Nephron progenitor cell (in vitro differentiated cells): ENCODE data around the gene KRT24.

Source experiments
- DNase-seq: peaks from one replicate; pipeline ENCODE4 v3.0.0; 2021
- H3K27ac Mint-ChIP-seq: 2 replicates; pipeline ENCODE4 v1.8.0; 2021; ENCODE audit warnings: mild to moderate bottlenecking, moderate library complexity, mixed read lengths
- H3K27me3 Mint-ChIP-seq: 2 replicates; pipeline ENCODE4 v1.8.0; 2021; ENCODE audit warnings: mild to moderate bottlenecking, low read depth, mixed read lengths; ENCODE audit not compliant: poor library complexity
- H3K36me3 Mint-ChIP-seq: 2 replicates; pipeline ENCODE4 v1.8.0; 2021; ENCODE audit warnings: low read depth, mixed read lengths
- H3K4me1 Mint-ChIP-seq: 2 replicates; pipeline ENCODE4 v1.8.0; 2021; ENCODE audit warnings: mixed read lengths
- H3K4me3 Mint-ChIP-seq: 2 replicates; pipeline ENCODE4 v1.8.0; 2021; ENCODE audit warnings: mild to moderate bottlenecking, moderate library complexity, mixed read lengths
- H3K9me3 Mint-ChIP-seq: 2 replicates; pipeline ENCODE4 v1.8.0; 2021; ENCODE audit warnings: mild to moderate bottlenecking, moderate library complexity, mixed read lengths
- TF ChIP-seq, protein P1 (sequence below): fragments of 200-600 bp; sonication (generic); IDR thresholded peaks from 2 replicates; pipeline ENCODE4 v1.5.0; 2021; ENCODE audit warnings: antibody characterized with exemption

Gene KRT24

DNA sequence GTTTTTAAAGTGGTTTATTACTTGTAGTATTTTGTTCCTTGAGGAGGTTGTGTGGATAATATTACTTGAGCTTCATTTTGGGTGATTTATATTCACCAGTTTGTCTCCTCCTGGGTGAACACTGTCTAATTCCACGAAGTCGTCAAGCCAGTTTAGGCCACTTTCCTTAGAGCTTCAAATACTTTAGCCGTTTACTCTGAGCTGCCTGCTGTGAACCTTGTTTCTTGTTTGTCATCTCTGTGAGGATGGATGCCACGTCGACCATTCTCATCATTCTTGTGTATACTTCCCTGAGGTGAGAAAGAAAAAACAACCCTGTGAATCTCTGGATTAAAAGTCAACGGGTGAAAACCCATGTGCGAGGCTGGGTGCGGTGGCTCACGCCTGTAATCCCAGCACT is 9.0 kb downstream of the KRT24 start:
- H3K36me3 Mint-ChIP-seq: no peaks in the 10 kb centered on the region
- no peak for DNase-seq
- H3K9me3 Mint-ChIP-seq: no peaks in the 10 kb centered on the region
- H3K4me1 Mint-ChIP-seq: peaks cover 12% of the 10 kb centered on the region
- H3K27me3 Mint-ChIP-seq: peaks cover 36% of the 10 kb centered on the region
- no peak overlapping the region for H3K4me3 Mint-ChIP-seq
- H3K27ac Mint-ChIP-seq: no peak overlapping the region
- TF ChIP-seq, protein P1, sequence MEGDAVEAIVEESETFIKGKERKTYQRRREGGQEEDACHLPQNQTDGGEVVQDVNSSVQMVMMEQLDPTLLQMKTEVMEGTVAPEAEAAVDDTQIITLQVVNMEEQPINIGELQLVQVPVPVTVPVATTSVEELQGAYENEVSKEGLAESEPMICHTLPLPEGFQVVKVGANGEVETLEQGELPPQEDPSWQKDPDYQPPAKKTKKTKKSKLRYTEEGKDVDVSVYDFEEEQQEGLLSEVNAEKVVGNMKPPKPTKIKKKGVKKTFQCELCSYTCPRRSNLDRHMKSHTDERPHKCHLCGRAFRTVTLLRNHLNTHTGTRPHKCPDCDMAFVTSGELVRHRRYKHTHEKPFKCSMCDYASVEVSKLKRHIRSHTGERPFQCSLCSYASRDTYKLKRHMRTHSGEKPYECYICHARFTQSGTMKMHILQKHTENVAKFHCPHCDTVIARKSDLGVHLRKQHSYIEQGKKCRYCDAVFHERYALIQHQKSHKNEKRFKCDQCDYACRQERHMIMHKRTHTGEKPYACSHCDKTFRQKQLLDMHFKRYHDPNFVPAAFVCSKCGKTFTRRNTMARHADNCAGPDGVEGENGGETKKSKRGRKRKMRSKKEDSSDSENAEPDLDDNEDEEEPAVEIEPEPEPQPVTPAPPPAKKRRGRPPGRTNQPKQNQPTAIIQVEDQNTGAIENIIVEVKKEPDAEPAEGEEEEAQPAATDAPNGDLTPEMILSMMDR: no peak

DNA sequence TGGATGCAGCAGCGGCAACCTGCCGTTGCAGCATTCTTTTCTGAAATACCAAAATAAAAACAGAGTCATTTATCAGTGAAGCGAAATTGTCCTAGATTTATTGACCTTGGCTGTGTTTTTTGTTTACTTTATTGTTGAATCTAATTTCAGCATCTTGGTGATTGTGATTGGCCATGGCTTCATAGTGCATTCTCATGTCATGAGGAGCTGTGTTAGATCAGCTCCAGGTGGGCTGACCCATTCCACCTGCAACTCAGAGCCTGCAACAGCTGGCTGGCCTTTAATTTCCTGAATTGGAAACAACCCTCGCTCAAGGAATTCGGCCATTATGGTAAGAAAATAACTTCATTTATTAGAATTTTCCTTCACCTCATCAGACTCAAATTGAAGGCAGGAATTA is 16.4 kb downstream of the KRT24 start:
- TF ChIP-seq, protein P1: no peak
- Mint-ChIP-seq H3K4me3 (no peak overlapping the region), H3K27ac (no peak overlapping the region), H3K4me1 (no peaks in the 10 kb centered on the region), H3K27me3 (peaks cover 26% of the 10 kb centered on the region), H3K9me3 (no peaks in the 10 kb centered on the region), H3K36me3 (no peaks in the 10 kb centered on the region)
- DNase-seq: no peak

DNA sequence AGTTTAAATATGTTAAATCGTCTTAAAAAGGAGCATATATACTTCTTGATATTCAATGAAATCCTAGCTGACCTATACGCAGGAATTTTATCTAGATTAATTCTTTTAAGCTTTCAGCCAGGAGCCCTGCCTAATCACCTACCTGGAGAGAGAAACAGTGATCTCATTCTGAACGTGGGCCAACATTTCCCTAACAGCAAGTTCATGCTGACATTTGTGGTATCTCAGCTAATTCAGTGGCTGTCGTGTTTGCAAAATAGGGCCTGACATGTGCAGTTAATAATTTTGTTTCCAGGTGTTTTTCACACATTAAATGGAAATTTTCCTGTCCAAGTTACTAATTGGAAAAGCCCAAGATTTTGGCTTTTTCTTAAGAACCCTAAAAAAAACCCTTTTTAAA is 17.4 kb downstream of the KRT24 start:
- TF ChIP-seq, protein P1: no peak
- no peak overlapping the region for H3K4me3 Mint-ChIP-seq
- no peak overlapping the region for H3K27ac Mint-ChIP-seq
- H3K36me3 Mint-ChIP-seq: no peaks in the 10 kb centered on the region
- H3K4me1 Mint-ChIP-seq: no peaks in the 10 kb centered on the region
- DNase-seq: no peak
- H3K27me3 Mint-ChIP-seq: peaks cover 31% of the 10 kb centered on the region
- no peaks in the 10 kb centered on the region for H3K9me3 Mint-ChIP-seq

DNA sequence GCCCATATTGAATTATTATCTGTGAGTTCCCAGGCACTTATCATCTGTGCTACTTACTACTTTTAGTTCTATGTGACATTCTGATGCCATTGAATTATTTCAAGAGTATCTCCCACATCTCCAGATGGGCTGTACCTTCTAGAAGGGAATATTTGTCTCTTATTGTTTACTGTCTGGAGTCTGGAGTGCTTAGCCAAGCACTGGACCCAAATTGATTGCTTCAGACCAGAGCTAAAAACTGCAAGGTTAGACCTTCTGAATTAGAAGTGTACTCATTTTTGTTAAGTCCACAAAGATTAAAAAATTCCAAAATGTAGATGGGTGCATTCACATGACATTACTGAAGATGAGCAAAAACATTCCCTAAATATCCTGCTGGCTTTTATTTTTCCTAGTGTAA is 22.6 kb downstream of the KRT24 start:
- no peaks in the 10 kb centered on the region for H3K4me1 Mint-ChIP-seq
- H3K4me3 Mint-ChIP-seq: no peak overlapping the region
- H3K36me3 Mint-ChIP-seq: no peaks in the 10 kb centered on the region
- peaks cover 26% of the 10 kb centered on the region for H3K27me3 Mint-ChIP-seq
- DNase-seq: no peak
- no peaks in the 10 kb centered on the region for H3K9me3 Mint-ChIP-seq
- no peak overlapping the region for H3K27ac Mint-ChIP-seq
- TF ChIP-seq, protein P1: no peak

DNA sequence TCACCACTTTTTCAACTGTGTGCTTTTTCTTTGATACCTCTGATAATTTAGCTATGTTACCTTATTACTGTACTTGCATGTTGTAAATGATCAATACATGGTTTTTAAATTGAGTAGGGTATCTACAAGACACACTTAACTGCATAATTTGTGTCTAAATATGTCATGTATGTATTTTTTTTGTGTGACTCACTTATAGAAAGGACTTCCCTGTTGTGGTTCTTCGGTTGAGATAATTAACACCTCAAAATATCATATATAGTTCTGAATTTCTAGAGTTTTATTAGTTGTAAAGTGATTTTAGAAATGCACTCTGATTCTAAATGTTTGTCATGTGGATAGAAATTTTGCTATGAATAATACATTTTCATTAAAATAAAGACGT is 24.0 kb downstream of the KRT24 start:
- Mint-ChIP-seq H3K4me1 (peaks cover 4% of the 10 kb centered on the region), H3K9me3 (no peaks in the 10 kb centered on the region), H3K4me3 (no peak overlapping the region), H3K27ac (no peak overlapping the region), H3K36me3 (no peaks in the 10 kb centered on the region), H3K27me3 (peaks cover 36% of the 10 kb centered on the region)
- TF ChIP-seq, protein P1: no peak
- no peak for DNase-seq

DNA sequence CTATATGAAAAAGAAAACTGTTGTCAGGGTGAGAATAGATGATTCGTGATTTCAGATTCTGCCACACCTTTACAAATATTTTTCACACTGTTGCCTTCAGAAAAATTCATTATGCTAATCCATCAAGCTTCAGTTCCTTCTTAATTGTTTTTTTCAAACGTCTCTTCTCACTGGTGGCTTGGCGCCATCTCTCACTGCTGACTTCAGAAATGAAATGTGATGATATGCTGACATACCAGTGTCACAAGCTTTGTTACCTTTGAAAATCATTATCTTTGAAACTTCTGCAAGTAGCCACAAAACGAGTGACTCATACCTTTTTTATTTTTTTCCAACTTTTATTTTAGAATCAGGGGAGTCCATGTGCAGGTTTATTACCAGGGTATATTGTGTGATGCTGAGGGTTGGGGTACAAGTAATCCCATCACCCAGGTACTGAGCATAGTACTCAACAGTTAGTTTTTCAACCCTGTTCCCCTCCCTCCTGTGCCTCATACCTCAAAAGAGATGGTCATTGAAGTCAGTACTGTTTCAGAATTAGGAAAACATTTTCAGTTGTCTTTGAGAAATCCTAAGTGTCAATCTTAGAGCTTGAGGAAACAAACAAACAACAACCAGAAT is 24.5 kb downstream of the KRT24 start:
- TF ChIP-seq, protein P1: no peak
- H3K4me1 Mint-ChIP-seq: peaks cover 9% of the 10 kb centered on the region
- H3K36me3 Mint-ChIP-seq: no peaks in the 10 kb centered on the region
- no peak overlapping the region for H3K4me3 Mint-ChIP-seq
- DNase-seq: no peak
- H3K27ac Mint-ChIP-seq: no peak overlapping the region
- H3K9me3 Mint-ChIP-seq: no peaks in the 10 kb centered on the region
- H3K27me3 Mint-ChIP-seq: peaks cover 40% of the 10 kb centered on the region
